ENCODE data around the gene TRAF3IP1.

DNA sequence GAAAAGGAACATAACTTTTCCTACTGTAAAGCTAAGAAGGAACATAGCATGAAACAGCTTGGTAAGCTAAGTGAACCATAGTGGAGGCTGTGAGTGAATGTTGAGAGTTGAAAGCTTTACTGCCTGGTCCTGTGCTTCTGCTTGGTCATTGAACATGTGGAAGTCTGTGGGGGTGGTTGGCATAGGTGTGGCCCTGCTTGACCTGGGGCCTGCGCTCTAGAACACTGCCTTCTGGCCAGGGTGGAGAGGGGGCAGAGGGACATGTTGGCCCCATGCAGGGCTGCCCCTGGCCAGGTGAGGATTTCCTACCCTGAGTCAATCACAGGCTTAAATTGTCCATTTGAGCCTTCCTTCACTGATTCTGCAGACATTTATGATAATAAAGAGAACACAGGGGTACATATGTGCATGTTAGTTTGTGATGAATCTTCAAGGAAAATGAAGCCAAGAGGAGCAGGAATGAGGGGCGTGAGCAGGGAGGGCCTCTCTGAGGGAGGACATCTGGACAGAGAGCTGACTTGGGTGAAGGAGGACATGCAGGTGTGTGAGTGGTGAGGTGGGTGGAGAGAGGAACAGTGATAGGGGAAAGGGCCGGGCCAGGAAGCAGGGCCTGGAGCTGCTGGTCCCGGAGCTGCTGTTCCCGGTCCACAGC is 16.6 kb downstream of the TRAF3IP1 start:
- TF ChIP-seq, protein P1, sequence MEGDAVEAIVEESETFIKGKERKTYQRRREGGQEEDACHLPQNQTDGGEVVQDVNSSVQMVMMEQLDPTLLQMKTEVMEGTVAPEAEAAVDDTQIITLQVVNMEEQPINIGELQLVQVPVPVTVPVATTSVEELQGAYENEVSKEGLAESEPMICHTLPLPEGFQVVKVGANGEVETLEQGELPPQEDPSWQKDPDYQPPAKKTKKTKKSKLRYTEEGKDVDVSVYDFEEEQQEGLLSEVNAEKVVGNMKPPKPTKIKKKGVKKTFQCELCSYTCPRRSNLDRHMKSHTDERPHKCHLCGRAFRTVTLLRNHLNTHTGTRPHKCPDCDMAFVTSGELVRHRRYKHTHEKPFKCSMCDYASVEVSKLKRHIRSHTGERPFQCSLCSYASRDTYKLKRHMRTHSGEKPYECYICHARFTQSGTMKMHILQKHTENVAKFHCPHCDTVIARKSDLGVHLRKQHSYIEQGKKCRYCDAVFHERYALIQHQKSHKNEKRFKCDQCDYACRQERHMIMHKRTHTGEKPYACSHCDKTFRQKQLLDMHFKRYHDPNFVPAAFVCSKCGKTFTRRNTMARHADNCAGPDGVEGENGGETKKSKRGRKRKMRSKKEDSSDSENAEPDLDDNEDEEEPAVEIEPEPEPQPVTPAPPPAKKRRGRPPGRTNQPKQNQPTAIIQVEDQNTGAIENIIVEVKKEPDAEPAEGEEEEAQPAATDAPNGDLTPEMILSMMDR (IDR thresholded peaks at IDR 0.05; ENCODE audit: low read depth, low read length, poor library complexity, severe bottlenecking), result no peak
- TF ChIP-seq EZH2phosphoT487 (IDR thresholded peaks at IDR 0.05; ENCODE audit: borderline replicate concordance, low read length), result no peak
